Body of pancreas (tissue), 4 donors: ENCODE measurements around the gene MGLL. TPM values are rescaled to one million over a fixed set of nuclear protein-coding genes. Genes with fewer than 3 reads are reported as not detected.

ENCODE experiments used
- ATAC-seq: fragments of 150-250 bp; one replicate; pipeline ENCODE4 v1.9.1; 2016
- DNase-seq, 4 donors: peaks; one replicate each; pipeline ENCODE4 v3.0.0-alpha.2; 2019
- H3K27ac ChIP-seq, 4 donors: fragments of 200-600 bp; sonication (generic); 1 replicate in 3 of 4; 2 replicates in 1 of 4; pipeline versions ENCODE4 v1.5.1 to v1.6.1; 2016 to 2019; ENCODE audit warnings: mild to moderate bottlenecking in 1 of 4, mixed read lengths in 1 of 4, moderate library complexity in 1 of 4
- H3K27me3 ChIP-seq, 2 donors: fragments of 200-600 bp; sonication (generic); one replicate each; pipeline ENCODE4 v1.6.0; 2016; ENCODE audit warnings: mild to moderate bottlenecking in 1 of 2
- H3K36me3 ChIP-seq, 2 donors: fragments of 200-600 bp; sonication (generic); replicated peaks in 1 of 2; 2 replicates each; pipeline ENCODE4 v1.5.1; 2016; ENCODE audit warnings: low read depth in 2 of 2; ENCODE audit not compliant: insufficient read depth in 1 of 2
- H3K4me1 ChIP-seq: fragments of 200-600 bp; sonication (generic); one replicate; pipeline ENCODE4 v1.6.0; 2016
- H3K4me3 ChIP-seq, 2 donors: fragments of 200-600 bp; sonication (generic); 1 replicate in 1 of 2; 2 replicates in 1 of 2; pipeline ENCODE4 v1.5.1; 2016 to 2019
- H3K9me3 ChIP-seq, 3 donors: fragments of 200-600 bp; sonication (generic); 1 replicate in 2 of 3; 2 replicates in 1 of 3; pipeline ENCODE4 v1.5.1; 2016
- CTCF ChIP-seq, 7 experiments: fragments of 450-650 bp in 4 of 7; fragments of 200-600 bp in 3 of 7; sonication (generic) in 3 of 7; IDR thresholded peaks; one replicate each; pipeline ENCODE4 v1.5.1; 2016 to 2019; ENCODE audit warnings: antibody characterized with exemption in 7 of 7
- POLR2A ChIP-seq, 3 donors: fragments of 450-650 bp; IDR thresholded peaks; one replicate each; pipeline ENCODE4 v1.6.1; 2016; ENCODE audit warnings: antibody characterized with exemption in 3 of 3, mild to moderate bottlenecking in 2 of 3
- WGBS, 2 donors: methylation state at CpG; one replicate each; pipeline ENCODE4 v1.1.5; 2017; 5-methylcytosine and 5-hydroxymethylcytosine counted together
- intact Hi-C: fragments of 100-400 bp; cut with DNase I; formaldehyde crosslinking; loops from one replicate; pipeline ENCODE4 v1.15.1; 2023
- total RNA-seq, 2 donors: library from RNA; depleted of rRNA; stranded (reverse); fragments of >200 nt; gene quantifications; one replicate each; pipeline ENCODE4 v1.1.0, GENCODE V29; 2016

MGLL gene
- total RNA-seq, 2 donors from 2014 or later = 14.8 to 20.2 TPM

GRCh38 chr3:127744875-127745274 lies 77.4 kb downstream of the MGLL start:
- Histone ChIP-seq H3K27me3 (no peaks in the 10 kb centered on the region), H3K27ac (no peak overlapping the region), H3K9me3 (no peaks in the 10 kb centered on the region), H3K4me3 (no peak overlapping the region), H3K36me3 (no peaks in the 10 kb centered on the region), H3K4me1 (peaks cover 24% of the 10 kb centered on the region)
- TF ChIP-seq CTCF (IDR thresholded peaks at IDR 0.05) (no peak), POLR2A (IDR thresholded peaks at IDR 0.05) (no peak)
- ATAC-seq (no peak), DNase-seq (no peak)
- 55 to 64% methylated on average over 8 of the region's 8 CpGs for WGBS, 2 donors
- intact Hi-C loops = no loop called here

GRCh38 chr3:127744253-127744815 lies 78.0 kb downstream of the MGLL start:
- TF ChIP-seq POLR2A (IDR thresholded peaks at IDR 0.05) = no peak
- no peak for TF ChIP-seq CTCF (IDR thresholded peaks at IDR 0.05)
- Histone ChIP-seq H3K36me3 (no peaks in the 10 kb centered on the region), H3K27me3 (no peaks in the 10 kb centered on the region), H3K9me3 (no peaks in the 10 kb centered on the region), H3K4me1 (peaks cover 24% of the 10 kb centered on the region), H3K27ac (no peak overlapping the region), H3K4me3 (no peak overlapping the region)
- WGBS, 2 donors = 66 to 68% methylated on average over 11 of the region's 11 CpGs
- DNase-seq (no peak), ATAC-seq (no peak)
- intact Hi-C loops = no loop called here

- 54 to 57% methylated on average over 15 of the region's 15 CpGs for WGBS, 2 donors
Measured at GRCh38 chr3:127743351-127744252, 78.7 kb downstream of the MGLL start.

DNA sequence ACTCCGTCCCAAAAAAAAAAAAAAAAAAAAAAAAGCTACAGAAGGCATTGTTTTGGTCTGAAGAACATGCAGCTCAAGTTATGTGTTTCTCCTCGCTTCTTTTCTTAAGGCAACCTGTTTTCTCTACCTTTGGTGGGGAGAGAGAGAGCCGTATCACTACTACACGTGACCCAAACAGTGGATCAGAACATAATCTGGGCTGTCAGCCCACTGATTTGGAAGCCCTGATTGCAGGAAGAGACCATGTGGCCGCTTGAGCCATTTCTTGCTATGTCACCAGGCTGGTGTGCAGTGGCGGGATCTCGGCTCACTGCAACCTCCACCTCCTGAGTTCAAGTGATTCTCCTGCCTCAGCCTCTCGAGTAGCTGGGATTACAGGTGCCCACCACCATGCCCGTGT lies 79.7 kb downstream of the MGLL start:
- no peak for ATAC-seq
- peak in 1 of 4 donors; percentile 3 for DNase-seq
- intact Hi-C loops = no loop called here
- TF ChIP-seq CTCF (IDR thresholded peaks at IDR 0.05) (no peak), POLR2A (IDR thresholded peaks at IDR 0.05) (no peak)
- WGBS, 2 donors = 74 to 81% methylated on average over 9 of the region's 9 CpGs
- Histone ChIP-seq H3K9me3 (no peaks in the 10 kb centered on the region), H3K4me1 (peaks cover 19% of the 10 kb centered on the region), H3K36me3 (no peaks in the 10 kb centered on the region), H3K4me3 (no peak overlapping the region), H3K27me3 (no peaks in the 10 kb centered on the region), H3K27ac (peak overlapping the region in 1 of 4 donors; percentile 18)

More at GRCh38 chr3:127743351-127744252, 78.7 kb downstream of the MGLL start:
- Histone ChIP-seq H3K9me3 (no peaks in the 10 kb centered on the region), H3K36me3 (no peaks in the 10 kb centered on the region), H3K4me1 (peaks cover 20% of the 10 kb centered on the region), H3K4me3 (no peak overlapping the region), H3K27ac (peak overlapping the region in 3 of 4 donors; percentile 30 to 51 (median 46)), H3K27me3 (no peaks in the 10 kb centered on the region)
- intact Hi-C loops = no loop called here
- ATAC-seq = peak; percentile 32
- peak in 1 of 4 donors; percentile 34 for DNase-seq
- TF ChIP-seq CTCF (IDR thresholded peaks at IDR 0.05) (no peak), POLR2A (IDR thresholded peaks at IDR 0.05) (no peak)
